Sigmoid colon (tissue), 7 donors: ENCODE measurements around the gene COTL1. TPM values are rescaled to one million over a fixed set of nuclear protein-coding genes. Genes with fewer than 3 reads are reported as not detected.

Source experiments
- DNase-seq: peaks from one replicate; pipeline ENCODE4 v3.0.0-alpha.2; 2019
- H3K27ac ChIP-seq, 4 donors: fragments of 200-600 bp; sonication (generic); one replicate each; pipeline ENCODE4 v1.5.1; 2016 to 2019; ENCODE audit warnings: mild to moderate bottlenecking in 1 of 4
- H3K27me3 ChIP-seq, 3 donors: fragments of 200-600 bp; sonication (generic); one replicate each; pipeline ENCODE4 v1.5.1; 2019; ENCODE audit warnings: mild to moderate bottlenecking in 1 of 3
- H3K36me3 ChIP-seq, 4 donors: fragments of 200-600 bp; sonication (generic); one replicate each; pipeline ENCODE4 v1.5.1; 2016 to 2019
- H3K4me1 ChIP-seq, 4 donors: fragments of 200-600 bp; sonication (generic); one replicate each; pipeline ENCODE4 v1.5.1; 2017 to 2019
- H3K4me3 ChIP-seq, 4 donors: fragments of 200-600 bp; sonication (generic); one replicate each; pipeline ENCODE4 v1.5.1; 2017 to 2019; ENCODE audit warnings: mild to moderate bottlenecking in 2 of 4, moderate library complexity in 1 of 4
- H3K9me3 ChIP-seq, 4 donors: fragments of 200-600 bp in 3 of 4; sonication (generic) in 3 of 4; one replicate each; pipeline versions ENCODE4 v1.5.1 to v1.6.1; 2013 to 2019
- EP300 ChIP-seq, 4 donors: sonication (generic); formaldehyde crosslinking; IDR thresholded peaks; one replicate each; pipeline ENCODE4 v1.6.1; 2017; ENCODE audit warnings: antibody characterized with exemption in 4 of 4
- POLR2A ChIP-seq, 2 donors: fragments of 450-650 bp; IDR thresholded peaks; one replicate each; pipeline ENCODE4 v1.6.1; 2016; ENCODE audit warnings: antibody characterized with exemption in 2 of 2, mild to moderate bottlenecking in 2 of 2, moderate library complexity in 2 of 2
- POLR2AphosphoS5 ChIP-seq, 4 donors: sonication (generic); formaldehyde crosslinking; IDR thresholded peaks; one replicate each; pipeline ENCODE4 v1.6.1; 2017; ENCODE audit warnings: antibody characterized with exemption in 4 of 4
- WGBS, 2 donors: extraction: QIAGEN DNeasy Blood & Tissue Kit; methylation state at CpG; one replicate each; pipeline ENCODE4 v1.1.7; 2013; 5-methylcytosine and 5-hydroxymethylcytosine counted together
- intact Hi-C: fragments of 100-400 bp; cut with DNase I; formaldehyde crosslinking; loops from one replicate; pipeline ENCODE4 v1.15.1; 2023
- polyA plus RNA-seq, 3 donors: library from polyadenylated mRNA; stranded (reverse); fragments of 200-250 nt; gene quantifications; one replicate each; pipeline ENCODE4 v1.2.3, GENCODE V29; 2013
- total RNA-seq, 4 donors: library from RNA; depleted of rRNA; stranded (reverse); fragments of >200 nt; gene quantifications; one replicate each; pipeline ENCODE4 v1.1.0, GENCODE V29; 2016
- TF ChIP-seq, protein P1 (sequence below), 4 experiments: fragments of 450-650 bp in 3 of 4; fragments of 200-600 bp in 1 of 4; IDR thresholded peaks; one replicate each; pipeline ENCODE4 v1.5.1; 2016 to 2019; ENCODE audit warnings: antibody characterized with exemption in 4 of 4, mild to moderate bottlenecking in 3 of 4, moderate library complexity in 2 of 4
- donor health status: healthy with polysubstance abuse.
- donor health status: Bipolar disorder and iron deficiency.
- donor health status: healthy.

COTL1 gene
- total and polyA plus RNA-seq, 7 donors: 34.6 to 160 (median 48.6) TPM

DNA sequence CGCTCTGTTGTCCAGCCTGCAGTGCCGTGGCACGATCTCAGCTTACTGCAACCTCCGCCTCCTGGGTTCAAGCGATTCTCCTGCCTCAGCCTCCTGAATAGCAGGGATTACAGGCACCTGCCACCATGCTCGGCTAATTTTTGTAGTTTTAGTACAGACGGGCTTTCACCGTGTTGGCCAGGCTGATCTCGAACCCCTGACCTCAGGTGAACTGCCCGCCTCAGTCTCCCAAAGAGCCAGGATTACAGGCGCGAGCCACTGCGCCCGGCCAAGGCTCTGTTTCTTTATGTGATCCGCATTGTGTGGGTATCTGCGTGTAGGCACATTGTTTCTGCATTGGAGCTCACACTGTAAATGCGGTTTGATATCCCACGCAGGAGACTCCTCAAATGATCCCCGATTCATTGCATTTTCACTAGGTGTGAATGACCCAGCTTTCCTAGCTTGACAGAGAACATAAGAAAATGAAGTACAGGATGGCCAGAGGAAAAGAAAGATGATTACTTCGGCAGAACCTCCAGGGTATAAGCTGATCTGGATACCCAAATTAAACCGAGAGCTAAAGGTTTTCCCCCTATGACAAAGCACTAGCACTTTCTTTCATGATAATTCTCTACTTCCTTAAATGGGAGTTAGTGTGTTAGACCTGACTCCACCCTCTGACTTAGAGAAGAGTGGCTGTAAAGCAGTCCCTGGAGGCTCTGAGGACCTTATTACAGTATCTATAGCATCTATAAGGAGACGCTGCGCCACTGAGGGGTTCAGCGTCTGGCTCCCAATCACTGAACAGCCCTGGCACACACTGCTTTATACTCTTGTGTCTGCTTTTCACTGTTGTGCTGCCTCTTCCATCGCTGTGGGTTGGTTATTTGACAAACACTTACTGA is 17.3 kb downstream of the COTL1 start:
- WGBS, 2 donors: 71 to 75% methylated on average over 25 of the region's 25 CpGs
- no peaks in the 10 kb centered on the region for H3K27me3 ChIP-seq
- intact Hi-C loops: no loop called here
- peak overlapping the region in 2 of 4 donors; percentile 25 to 28 for H3K4me3 ChIP-seq
- peaks cover 0 to 87% (median 55%) of the 10 kb centered on the region in 4 donors for H3K4me1 ChIP-seq
- no peaks in the 10 kb centered on the region for H3K9me3 ChIP-seq
- TF ChIP-seq EP300 (IDR thresholded peaks at IDR 0.05) (no peak), POLR2AphosphoS5 (IDR thresholded peaks at IDR 0.05) (no peak), POLR2A (IDR thresholded peaks at IDR 0.05) (no peak)
- TF ChIP-seq, protein P1, sequence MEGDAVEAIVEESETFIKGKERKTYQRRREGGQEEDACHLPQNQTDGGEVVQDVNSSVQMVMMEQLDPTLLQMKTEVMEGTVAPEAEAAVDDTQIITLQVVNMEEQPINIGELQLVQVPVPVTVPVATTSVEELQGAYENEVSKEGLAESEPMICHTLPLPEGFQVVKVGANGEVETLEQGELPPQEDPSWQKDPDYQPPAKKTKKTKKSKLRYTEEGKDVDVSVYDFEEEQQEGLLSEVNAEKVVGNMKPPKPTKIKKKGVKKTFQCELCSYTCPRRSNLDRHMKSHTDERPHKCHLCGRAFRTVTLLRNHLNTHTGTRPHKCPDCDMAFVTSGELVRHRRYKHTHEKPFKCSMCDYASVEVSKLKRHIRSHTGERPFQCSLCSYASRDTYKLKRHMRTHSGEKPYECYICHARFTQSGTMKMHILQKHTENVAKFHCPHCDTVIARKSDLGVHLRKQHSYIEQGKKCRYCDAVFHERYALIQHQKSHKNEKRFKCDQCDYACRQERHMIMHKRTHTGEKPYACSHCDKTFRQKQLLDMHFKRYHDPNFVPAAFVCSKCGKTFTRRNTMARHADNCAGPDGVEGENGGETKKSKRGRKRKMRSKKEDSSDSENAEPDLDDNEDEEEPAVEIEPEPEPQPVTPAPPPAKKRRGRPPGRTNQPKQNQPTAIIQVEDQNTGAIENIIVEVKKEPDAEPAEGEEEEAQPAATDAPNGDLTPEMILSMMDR (IDR thresholded peaks at IDR 0.05): no peak
- no peak for DNase-seq
- H3K27ac ChIP-seq: peak overlapping the region; percentile 76 to 88 (median 77)
- H3K36me3 ChIP-seq: no peaks in the 10 kb centered on the region

DNA sequence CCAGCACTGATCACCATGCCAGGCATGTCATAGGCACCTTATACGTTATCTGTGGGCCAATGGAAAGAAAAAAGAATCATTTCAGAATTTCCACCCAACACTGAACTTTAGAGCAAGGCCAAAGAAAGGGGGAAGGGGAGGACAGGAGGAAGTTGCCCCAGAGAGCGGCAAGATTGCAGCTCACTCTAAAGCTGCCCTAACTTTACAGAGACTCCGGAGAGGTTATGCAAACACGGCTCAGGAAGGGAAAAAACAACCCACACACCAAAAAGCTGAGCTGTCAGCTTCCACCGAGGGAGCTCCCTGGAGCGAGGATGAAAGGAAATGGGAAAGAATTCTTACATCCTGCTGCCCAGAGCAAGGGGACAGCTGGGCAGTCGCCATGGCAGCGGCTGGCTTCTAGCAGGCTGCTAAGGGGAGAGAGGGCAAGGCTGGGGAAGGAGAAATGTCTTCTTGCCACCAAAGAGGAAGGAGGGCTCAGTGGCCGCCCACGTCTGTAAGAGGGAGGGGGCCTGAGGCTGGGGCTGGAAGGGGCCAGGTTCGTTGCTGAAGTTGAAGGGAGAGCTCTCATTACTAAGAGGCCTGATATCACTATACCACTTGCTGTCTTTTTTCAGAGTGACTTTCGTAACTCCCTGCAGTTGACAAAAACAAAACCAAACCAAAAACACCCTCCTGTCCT is 18.2 kb downstream of the COTL1 start:
- H3K9me3 ChIP-seq: no peaks in the 10 kb centered on the region
- peak; percentile 77 for DNase-seq
- TF ChIP-seq POLR2A (IDR thresholded peaks at IDR 0.05) (no peak), EP300 (IDR thresholded peaks at IDR 0.05) (no peak), POLR2AphosphoS5 (IDR thresholded peaks at IDR 0.05) (no peak)
- TF ChIP-seq, protein P1 (IDR thresholded peaks at IDR 0.05): no peak
- no peaks in the 10 kb centered on the region for H3K27me3 ChIP-seq
- 14 to 57% methylated on average over 12 of the region's 12 CpGs for WGBS, 2 donors
- H3K36me3 ChIP-seq: no peaks in the 10 kb centered on the region
- peak overlapping the region in 2 of 4 donors; percentile 25 to 28 for H3K4me3 ChIP-seq
- peak overlapping the region; percentile 76 to 88 (median 77) for H3K27ac ChIP-seq
- intact Hi-C loops: no loop called here
- peaks cover 0 to 78% (median 55%) of the 10 kb centered on the region in 4 donors for H3K4me1 ChIP-seq

DNA sequence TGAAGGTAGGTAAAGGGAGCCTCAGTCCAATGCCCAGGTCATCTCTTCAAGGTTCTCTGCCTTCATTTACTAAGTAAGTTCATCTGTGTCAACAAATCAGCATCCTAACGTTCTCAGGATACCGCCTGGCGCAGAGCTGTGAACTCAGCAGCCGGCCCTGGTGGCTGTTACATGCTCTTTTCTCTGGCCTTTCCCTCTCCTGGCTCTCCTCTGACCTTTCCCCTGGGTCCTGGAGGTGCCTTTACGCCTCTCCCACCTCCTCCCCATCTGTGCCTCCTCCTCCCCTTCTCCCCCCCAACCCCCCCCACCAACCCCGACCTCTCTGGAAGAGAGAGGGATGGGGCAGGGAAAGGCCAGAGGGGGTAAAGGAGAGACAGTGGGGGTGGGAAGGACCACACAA is 19.5 kb downstream of the COTL1 start:
- H3K27me3 ChIP-seq: no peaks in the 10 kb centered on the region
- H3K27ac ChIP-seq: peak overlapping the region in 3 of 4 donors; percentile 7 to 88 (median 76)
- no peaks in the 10 kb centered on the region for H3K9me3 ChIP-seq
- WGBS, 2 donors: 70% methylated on average over 6 of the region's 6 CpGs
- peaks cover 0 to 68% (median 44%) of the 10 kb centered on the region in 4 donors for H3K4me1 ChIP-seq
- no peak for TF ChIP-seq POLR2A (IDR thresholded peaks at IDR 0.05)
- TF ChIP-seq POLR2AphosphoS5 (IDR thresholded peaks at IDR 0.05): no peak
- TF ChIP-seq EP300 (IDR thresholded peaks at IDR 0.05): no peak
- TF ChIP-seq, protein P1 (IDR thresholded peaks at IDR 0.05): no peak
- intact Hi-C loops: no loop called here
- H3K4me3 ChIP-seq: no peak overlapping the region
- DNase-seq: no peak
- H3K36me3 ChIP-seq: no peaks in the 10 kb centered on the region

DNA sequence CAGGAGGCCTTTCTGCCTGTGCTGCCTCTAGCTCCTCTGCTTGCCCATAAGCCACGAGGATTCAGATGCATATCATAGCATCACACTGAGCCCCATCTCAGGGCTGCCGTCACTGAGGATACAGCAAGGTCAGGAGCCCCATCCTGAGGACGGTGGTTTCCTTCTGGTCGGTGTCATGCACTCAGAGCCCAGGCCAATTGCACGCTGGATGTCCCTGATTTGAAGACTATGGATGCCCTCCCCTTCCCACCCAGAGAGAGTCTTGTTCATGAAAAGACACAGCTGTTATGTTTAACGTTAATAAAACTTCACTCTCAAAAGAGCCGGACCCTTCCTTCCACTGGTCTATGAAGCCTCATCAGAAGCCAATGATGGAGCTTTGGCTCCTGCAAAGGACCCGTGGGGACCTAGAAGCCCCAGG is 19.9 kb downstream of the COTL1 start:
- peak overlapping the region in 3 of 4 donors; percentile 7 to 88 (median 76) for H3K27ac ChIP-seq
- 55 to 71% methylated on average over 8 of the region's 8 CpGs for WGBS, 2 donors
- TF ChIP-seq POLR2A (IDR thresholded peaks at IDR 0.05) (no peak), POLR2AphosphoS5 (IDR thresholded peaks at IDR 0.05) (no peak), EP300 (IDR thresholded peaks at IDR 0.05) (no peak)
- TF ChIP-seq, protein P1 (IDR thresholded peaks at IDR 0.05): no peak
- H3K4me3 ChIP-seq: no peak overlapping the region
- no peaks in the 10 kb centered on the region for H3K36me3 ChIP-seq
- DNase-seq: no peak
- no peaks in the 10 kb centered on the region for H3K27me3 ChIP-seq
- intact Hi-C loops: no loop called here
- H3K9me3 ChIP-seq: no peaks in the 10 kb centered on the region
- H3K4me1 ChIP-seq: peaks cover 0 to 64% (median 39%) of the 10 kb centered on the region in 4 donors
